GM12878 (cell line): ENCODE measurements around the gene OTUB2. TPM values are rescaled to one million over a fixed set of nuclear protein-coding genes. Genes with fewer than 3 reads are reported as not detected.

Experiments
- CBFB ChIP-seq: IDR thresholded peaks from 2 replicates; pipeline ENCODE4 v1.6.1; 2016; ENCODE audit warnings: antibody characterized with exemption, low read depth
- CHD2 ChIP-seq: IDR thresholded peaks from 2 replicates; pipeline ENCODE4 v1.6.1; 2011; ENCODE audit warnings: low read depth, low read length, improper control_type of control experiment, borderline replicate concordance
- ETV6 ChIP-seq, 2 experiments: fragments of 450-650 bp in 1 of 2; IDR thresholded peaks in 1 of 2; conservative IDR thresholded peaks in 1 of 2; 2 replicates each; pipeline ENCODE4 v1.6.1; 2014; ENCODE audit warnings: antibody characterized with exemption in 1 of 2, borderline replicate concordance in 1 of 2, low read depth in 1 of 2, mild to moderate bottlenecking in 1 of 2, moderate library complexity in 1 of 2
- NR2F1 ChIP-seq: fragments of 450-650 bp; conservative IDR thresholded peaks from 2 replicates; pipeline ENCODE4 v1.6.1; 2017; ENCODE audit warnings: mild to moderate bottlenecking
- NRF1 ChIP-seq: conservative IDR thresholded peaks from 2 replicates; pipeline ENCODE4 v1.6.1; 2011; ENCODE audit warnings: mild to moderate bottlenecking, low read depth, low read length, improper control_type of control experiment
- POLR2AphosphoS5 ChIP-seq: IDR thresholded peaks from 2 replicates; pipeline ENCODE4 v1.6.1; 2011; ENCODE audit warnings: mild to moderate bottlenecking, low read length, inconsistent platforms
- RELA ChIP-seq: fragments of 450-650 bp; IDR thresholded peaks from 2 replicates; pipeline ENCODE4 v1.8.0; 2014; ENCODE audit warnings: borderline replicate concordance; ENCODE audit not compliant: partially characterized antibody
- RELB ChIP-seq: fragments of 450-650 bp; IDR thresholded peaks from 2 replicates; pipeline ENCODE4 v1.6.1; 2017; ENCODE audit warnings: low read depth, mild to moderate bottlenecking, moderate library complexity
- polyA plus RNA-seq, 11 experiments: library from polyadenylated mRNA; depleted of rRNA in 4 of 11; unstranded in 6 of 11; stranded (reverse) in 5 of 11; fragments of >200 nt; fragmentation: Nextera tagmentation in 4 of 11; fragmentation: Illumina TruSeq in 1 of 11; extraction: Ambion mirVana in 4 of 11; extraction: Trizol in 1 of 11; gene quantifications; 1 replicate in 1 of 11; 2 replicates in 10 of 11; pipeline versions ENCODE4 v1.2.1 to v1.2.3, GENCODE V29; 2011 to 2016; ENCODE audit warnings: inconsistent platforms in 2 of 11, missing spikeins in 2 of 11, low read depth in 1 of 11
- total RNA-seq, 4 experiments: library from RNA; depleted of rRNA in 3 of 4; stranded (reverse); fragments of >200 nt in 3 of 4; fragmentation: Illumina TruSeq in 1 of 4; extraction: Trizol in 1 of 4; gene quantifications; 2 replicates each; pipeline versions ENCODE4 v1.2.1 to v1.2.3, GENCODE V29; 2013 to 2021
- TF ChIP-seq, protein P1 (sequence below): fragments of 450-650 bp; IDR thresholded peaks from 2 replicates; pipeline ENCODE4 v1.6.1; 2018; ENCODE audit warnings: mild to moderate bottlenecking, low read depth, moderate library complexity; ENCODE audit not compliant: partially characterized antibody
- TF ChIP-seq, protein P2 (sequence below), 3 experiments: IDR thresholded peaks in 2 of 3; conservative IDR thresholded peaks in 1 of 3; 2 replicates each; pipeline ENCODE4 v1.5.1; 2011; ENCODE audit warnings: low read depth in 3 of 3, low read length in 3 of 3, mild to moderate bottlenecking in 3 of 3, control low read depth in 2 of 3, moderate library complexity in 2 of 3, inconsistent platforms in 1 of 3, mixed read lengths in 1 of 3; ENCODE audit not compliant: control insufficient read depth in 2 of 3, insufficient read depth in 1 of 3; ENCODE audit errors: extremely low read depth in 1 of 3

OTUB2 gene
- total and polyA plus RNA-seq, 10 of the 15 experiments (the other 5 are each of a cell fraction or from before 2014, with no cell fraction given), result 0.05 to 0.82 (median 0.43) TPM

- TF ChIP-seq, protein P1, sequence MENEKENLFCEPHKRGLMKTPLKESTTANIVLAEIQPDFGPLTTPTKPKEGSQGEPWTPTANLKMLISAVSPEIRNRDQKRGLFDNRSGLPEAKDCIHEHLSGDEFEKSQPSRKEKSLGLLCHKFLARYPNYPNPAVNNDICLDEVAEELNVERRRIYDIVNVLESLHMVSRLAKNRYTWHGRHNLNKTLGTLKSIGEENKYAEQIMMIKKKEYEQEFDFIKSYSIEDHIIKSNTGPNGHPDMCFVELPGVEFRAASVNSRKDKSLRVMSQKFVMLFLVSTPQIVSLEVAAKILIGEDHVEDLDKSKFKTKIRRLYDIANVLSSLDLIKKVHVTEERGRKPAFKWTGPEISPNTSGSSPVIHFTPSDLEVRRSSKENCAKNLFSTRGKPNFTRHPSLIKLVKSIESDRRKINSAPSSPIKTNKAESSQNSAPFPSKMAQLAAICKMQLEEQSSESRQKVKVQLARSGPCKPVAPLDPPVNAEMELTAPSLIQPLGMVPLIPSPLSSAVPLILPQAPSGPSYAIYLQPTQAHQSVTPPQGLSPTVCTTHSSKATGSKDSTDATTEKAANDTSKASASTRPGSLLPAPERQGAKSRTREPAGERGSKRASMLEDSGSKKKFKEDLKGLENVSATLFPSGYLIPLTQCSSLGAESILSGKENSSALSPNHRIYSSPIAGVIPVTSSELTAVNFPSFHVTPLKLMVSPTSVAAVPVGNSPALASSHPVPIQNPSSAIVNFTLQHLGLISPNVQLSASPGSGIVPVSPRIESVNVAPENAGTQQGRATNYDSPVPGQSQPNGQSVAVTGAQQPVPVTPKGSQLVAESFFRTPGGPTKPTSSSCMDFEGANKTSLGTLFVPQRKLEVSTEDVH, result no peak
- TF ChIP-seq, protein P2, sequence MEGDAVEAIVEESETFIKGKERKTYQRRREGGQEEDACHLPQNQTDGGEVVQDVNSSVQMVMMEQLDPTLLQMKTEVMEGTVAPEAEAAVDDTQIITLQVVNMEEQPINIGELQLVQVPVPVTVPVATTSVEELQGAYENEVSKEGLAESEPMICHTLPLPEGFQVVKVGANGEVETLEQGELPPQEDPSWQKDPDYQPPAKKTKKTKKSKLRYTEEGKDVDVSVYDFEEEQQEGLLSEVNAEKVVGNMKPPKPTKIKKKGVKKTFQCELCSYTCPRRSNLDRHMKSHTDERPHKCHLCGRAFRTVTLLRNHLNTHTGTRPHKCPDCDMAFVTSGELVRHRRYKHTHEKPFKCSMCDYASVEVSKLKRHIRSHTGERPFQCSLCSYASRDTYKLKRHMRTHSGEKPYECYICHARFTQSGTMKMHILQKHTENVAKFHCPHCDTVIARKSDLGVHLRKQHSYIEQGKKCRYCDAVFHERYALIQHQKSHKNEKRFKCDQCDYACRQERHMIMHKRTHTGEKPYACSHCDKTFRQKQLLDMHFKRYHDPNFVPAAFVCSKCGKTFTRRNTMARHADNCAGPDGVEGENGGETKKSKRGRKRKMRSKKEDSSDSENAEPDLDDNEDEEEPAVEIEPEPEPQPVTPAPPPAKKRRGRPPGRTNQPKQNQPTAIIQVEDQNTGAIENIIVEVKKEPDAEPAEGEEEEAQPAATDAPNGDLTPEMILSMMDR (IDR thresholded peaks at IDR 0.05 in 2 of 3, conservative IDR thresholded peaks at IDR 0.05 in 1 of 3; ENCODE audit: control insufficient read depth in 2 of 3, extremely low read depth in 1 of 3, insufficient read depth in 1 of 3, low read depth in 3 of 3, low read length in 3 of 3), result no peak
- TF ChIP-seq POLR2AphosphoS5 (no peak), ETV6 (conservative IDR thresholded peaks at IDR 0.05 in 1 of 2, IDR thresholded peaks at IDR 0.05 in 1 of 2; ENCODE audit: borderline replicate concordance in 1 of 2, low read depth in 1 of 2) (no peak), NRF1 (no peak), NR2F1 (no peak), RELB (no peak), CHD2 (no peak), CBFB (no peak), RELA (no peak)
Measured at GRCh38 chr14:94052662-94053061, 26.5 kb downstream of the OTUB2 start (continued).
